T1000 (cell line): Measurements from ENCODE around the gene TEDC1.

Source experiments
- DNase-seq: peaks from one replicate; lab custom pipeline; 2025; ENCODE audit warnings: mixed read lengths; lab: John Stamatoyannopoulos, UW

The TEDC1 gene

GRCh38 chr14:105525861-105526775 lies 35.1 kb downstream of the TEDC1 start, which contains the start of gene TMEM121:
TMEM121 (plus strand) TSS chr14:105526583; CDS start chr14:105528835, 2,252 bp downstream.
- no peak for DNase-seq

- DNase-seq: no peak
These were observed 35.8 kb downstream of the TEDC1 start for GRCh38 chr14:105526776-105527380.

GRCh38 chr14:105527381-105527825 lies 36.4 kb downstream of the TEDC1 start:
- no peak for DNase-seq

- DNase-seq: peak; percentile 49
These were observed 37.0 kb downstream of the TEDC1 start for GRCh38 chr14:105527826-105528585.

GRCh38 chr14:105528586-105529318 lies 37.7 kb downstream of the TEDC1 start:
- DNase-seq: no peak

GRCh38 chr14:105529319-105529568 lies 38.2 kb downstream of the TEDC1 start:
- no peak for DNase-seq

GRCh38 chr14:105529569-105530284 lies 38.7 kb downstream of the TEDC1 start:
- no peak for DNase-seq

GRCh38 chr14:105530285-105531087 lies 39.4 kb downstream of the TEDC1 start:
- DNase-seq: no peak

- no peak for DNase-seq
These were observed 40.2 kb downstream of the TEDC1 start for GRCh38 chr14:105531088-105531893.

- no peak for DNase-seq
These were observed 41.0 kb downstream of the TEDC1 start for GRCh38 chr14:105531894-105532623.

GRCh38 chr14:105532735-105533141 lies 41.7 kb downstream of the TEDC1 start:
- DNase-seq: no peak

- no peak for DNase-seq
These were observed 42.3 kb downstream of the TEDC1 start for GRCh38 chr14:105533391-105533790.

- no peak for DNase-seq
These were observed 42.9 kb downstream of the TEDC1 start for GRCh38 chr14:105533811-105534498.

GRCh38 chr14:105534586-105534985 lies 43.5 kb downstream of the TEDC1 start:
- DNase-seq: no peak

- DNase-seq: no peak
These were observed 45.0 kb downstream of the TEDC1 start for GRCh38 chr14:105536051-105536450.

GRCh38 chr14:105536691-105537579 lies 45.9 kb downstream of the TEDC1 start:
- no peak for DNase-seq
